GM12878 (cell line): Measurements from ENCODE around the gene CCN2. TPM values are rescaled to one million over a fixed set of nuclear protein-coding genes. Genes with fewer than 3 reads are reported as not detected.

Experiments
- ATAC-seq: fragments of 200-7000 bp; cut with Tn5 transposase; 3 replicates; pipeline ENCODE4 v1.9.1; 2020; ENCODE audit warnings: mild to moderate bottlenecking, moderate library complexity
- BruUV-seq: library from RNA; stranded (reverse); fragments of 400-500 nt; replicated peaks from 2 replicates; lab custom pipeline; 2021; lab: Mats Ljungman, UMichigan
- CTCF ChIA-PET: fragments of 300-600 bp; sonication (Branson Sonifier 250); formaldehyde crosslinking; extraction: SDS; loops from one replicate; lab custom pipeline; 2021; ENCODE audit warnings: inconsistent platforms; lab: Yijun Ruan, JAX
- POLR2A ChIA-PET: fragments of 350-600 bp; formaldehyde crosslinking; extraction: SDS; loops from one replicate; lab custom pipeline; 2021; ENCODE audit warnings: inconsistent platforms; lab: Charles Lee
- RAD21 ChIA-PET: fragments of 300-600 bp; sonication (Branson Sonifier 250); formaldehyde crosslinking; loops from one replicate; lab custom pipeline; 2023; ENCODE audit warnings: antibody characterized with exemption; ENCODE audit not compliant: unreplicated experiment; lab: Charles Lee
- SMC1A ChIA-PET: fragments of 300-600 bp; sonication (Branson Sonifier 250); formaldehyde crosslinking; loops from one replicate; lab custom pipeline; 2023; ENCODE audit not compliant: unreplicated experiment, uncharacterized antibody; lab: Charles Lee
- DNase-seq: peaks from one replicate; pipeline ENCODE4 v3.0.0-alpha.2; 2011; ENCODE audit warnings: low read depth, low spot score
- FAIRE-seq: peaks from 3 replicates; lab custom pipeline; 2011; peaks lifted over from hg19 to GRCh38; lab: Jason Lieb, UNC
- H2AFZ ChIP-seq: 2 replicates; pipeline ENCODE4 v1.6.0; 2011; ENCODE audit warnings: low read depth, low read length, control low read depth; ENCODE audit not compliant: control insufficient read depth
- H3K27ac ChIP-seq: 2 replicates; pipeline ENCODE4 v1.5.1; 2011; ENCODE audit warnings: control low read depth; ENCODE audit not compliant: control insufficient read depth, insufficient read depth
- H3K27me3 ChIP-seq, 2 experiments: replicated peaks in 1 of 2; 2 replicates each; pipeline versions ENCODE4 v1.6.0 to v1.6.1; 2011; ENCODE audit warnings: low read length in 1 of 2; ENCODE audit not compliant: control insufficient read depth in 2 of 2, insufficient read depth in 2 of 2
- H3K36me3 ChIP-seq, 2 experiments: 2 replicates each; pipeline ENCODE4 v1.5.1; 2011; ENCODE audit warnings: low read length in 1 of 2; ENCODE audit not compliant: control insufficient read depth in 2 of 2, insufficient read depth in 2 of 2
- H3K4me1 ChIP-seq: 2 replicates; pipeline ENCODE4 v1.6.1; 2011; ENCODE audit warnings: mild to moderate bottlenecking, low read length, moderate library complexity, mixed read lengths; ENCODE audit not compliant: control insufficient read depth, insufficient read depth
- H3K4me2 ChIP-seq: 2 replicates; pipeline ENCODE4 v1.6.0; 2011; ENCODE audit warnings: control low read depth; ENCODE audit not compliant: control insufficient read depth, insufficient read depth
- H3K4me3 ChIP-seq: fragments of 200-600 bp; sonication (generic); 2 replicates; pipeline ENCODE4 v1.5.1; 2016
- H3K79me2 ChIP-seq: 2 replicates; pipeline ENCODE4 v1.6.0; 2011; ENCODE audit warnings: low read length; ENCODE audit not compliant: control insufficient read depth, insufficient read depth
- H3K9ac ChIP-seq: 2 replicates; pipeline ENCODE4 v1.8.0; 2011; ENCODE audit warnings: low read length, control low read depth, mixed read lengths; ENCODE audit not compliant: control insufficient read depth, insufficient read depth
- H3K9me3 ChIP-seq: replicated peaks from 3 replicates; pipeline ENCODE4 v1.5.1; 2011; ENCODE audit warnings: mild to moderate bottlenecking, low read length; ENCODE audit not compliant: control insufficient read depth, insufficient read depth
- H4K20me1 ChIP-seq: 2 replicates; pipeline ENCODE4 v1.6.0; 2011; ENCODE audit not compliant: control insufficient read depth, insufficient read depth
- BACH1 ChIP-seq: fragments of 450-650 bp; IDR thresholded peaks from 2 replicates; pipeline ENCODE4 v1.6.1; 2017; ENCODE audit warnings: mild to moderate bottlenecking, borderline replicate concordance
- CEBPB ChIP-seq, 2 experiments: fragments of 150-350 bp in 1 of 2; IDR thresholded peaks; 2 replicates each; pipeline ENCODE4 v1.6.1; 2012 to 2014; ENCODE audit warnings: low read depth in 2 of 2, low read length in 2 of 2, borderline replicate concordance in 1 of 2, inconsistent platforms in 1 of 2
- CHD2 ChIP-seq: IDR thresholded peaks from 2 replicates; pipeline ENCODE4 v1.6.1; 2011; ENCODE audit warnings: low read depth, low read length, improper control_type of control experiment, borderline replicate concordance
- CREB1 ChIP-seq: IDR thresholded peaks from 2 replicates; pipeline ENCODE4 v1.6.1; 2012; ENCODE audit warnings: low read depth, mild to moderate bottlenecking, inconsistent platforms
- HDAC6 ChIP-seq: fragments of 200-600 bp; sonication (generic); IDR thresholded peaks from one replicate; pipeline ENCODE4 v1.8.0; 2017; ENCODE audit warnings: antibody characterized with exemption; ENCODE audit not compliant: unreplicated experiment
- HDGF ChIP-seq: fragments of 450-650 bp; IDR thresholded peaks from 2 replicates; pipeline ENCODE4 v1.6.1; 2016; ENCODE audit warnings: antibody characterized with exemption
- NR2C1 ChIP-seq: fragments of 450-650 bp; IDR thresholded peaks from 2 replicates; pipeline ENCODE4 v1.6.1; 2017; ENCODE audit warnings: antibody characterized with exemption, mild to moderate bottlenecking, moderate library complexity
- POU2F2 ChIP-seq: IDR thresholded peaks from 3 replicates; pipeline ENCODE4 v1.6.1; 2011; ENCODE audit warnings: low read depth, mild to moderate bottlenecking, low read length, borderline replicate concordance
- RAD21 ChIP-seq: IDR thresholded peaks from 2 replicates; pipeline ENCODE4 v1.6.1; 2011; ENCODE audit warnings: mild to moderate bottlenecking, low read depth, low read length, moderate library complexity; ENCODE audit not compliant: insufficient read depth
- RCOR1 ChIP-seq: conservative IDR thresholded peaks from 2 replicates; pipeline ENCODE4 v1.6.1; 2012; ENCODE audit warnings: low read depth, low read length, improper control_type of control experiment
- TAF1 ChIP-seq: IDR thresholded peaks from 2 replicates; pipeline ENCODE4 v1.6.1; 2011; ENCODE audit warnings: mild to moderate bottlenecking, low read depth, low read length, borderline replicate concordance
- ZBED1 ChIP-seq: IDR thresholded peaks from 2 replicates; pipeline ENCODE4 v1.6.1; 2016; ENCODE audit warnings: borderline replicate concordance
- ZNF384 ChIP-seq: IDR thresholded peaks from 2 replicates; pipeline ENCODE4 v1.6.1; 2012; ENCODE audit warnings: low read depth, mild to moderate bottlenecking, low read length, improper control_type of control experiment, borderline replicate concordance
- WGBS: methylation state at CpG from one replicate; pipeline ENCODE4 v1.1.6; 2016; ENCODE audit warnings: low lambda C conversion rate; ENCODE audit not compliant: insufficient replicate concordance, insufficient coverage; ENCODE audit errors: missing lambda C conversion rate; 5-methylcytosine and 5-hydroxymethylcytosine counted together
- in situ Hi-C: fragments of 300-500 bp; cut with MboI; formaldehyde crosslinking; loops from 9 replicates; pipeline ENCODE4 v1.14.3; 2018; ENCODE audit warnings: mixed read lengths
- intact Hi-C: fragments of 100-400 bp; cut with micrococcal nuclease; formaldehyde crosslinking; loops from one replicate; pipeline ENCODE4 v1.14.2; 2022; ENCODE audit not compliant: unreplicated experiment
- polyA plus RNA-seq, 11 experiments: library from polyadenylated mRNA; depleted of rRNA in 4 of 11; unstranded in 6 of 11; stranded (reverse) in 5 of 11; fragments of >200 nt; fragmentation: Nextera tagmentation in 4 of 11; fragmentation: Illumina TruSeq in 1 of 11; extraction: Ambion mirVana in 4 of 11; extraction: Trizol in 1 of 11; gene quantifications; 1 replicate in 1 of 11; 2 replicates in 10 of 11; pipeline versions ENCODE4 v1.2.1 to v1.2.3, GENCODE V29; 2011 to 2016; ENCODE audit warnings: inconsistent platforms in 2 of 11, missing spikeins in 2 of 11, low read depth in 1 of 11
- total RNA-seq, 4 experiments: library from RNA; depleted of rRNA in 3 of 4; stranded (reverse); fragments of >200 nt in 3 of 4; fragmentation: Illumina TruSeq in 1 of 4; extraction: Trizol in 1 of 4; gene quantifications; 2 replicates each; pipeline versions ENCODE4 v1.2.1 to v1.2.3, GENCODE V29; 2013 to 2021
- TF ChIP-seq, protein P1 (sequence below): IDR thresholded peaks from 2 replicates; pipeline ENCODE4 v1.6.1; 2012; ENCODE audit warnings: low read depth, low read length, improper control_type of control experiment
- TF ChIP-seq, protein P2 (sequence below): fragments of 450-650 bp; IDR thresholded peaks from 2 replicates; pipeline ENCODE4 v1.6.1; 2017; ENCODE audit warnings: mild to moderate bottlenecking
- TF ChIP-seq, protein P3 (sequence below): fragments of 450-650 bp; IDR thresholded peaks from 2 replicates; pipeline ENCODE4 v1.6.1; 2017; ENCODE audit warnings: low read depth, mild to moderate bottlenecking, moderate library complexity
- TF ChIP-seq, protein P4 (sequence below): IDR thresholded peaks from 2 replicates; pipeline ENCODE4 v1.6.1; 2012; ENCODE audit warnings: low read length, inconsistent platforms

CCN2 gene
- total and polyA plus RNA-seq, 10 of the 15 experiments (the other 5 are each of a cell fraction or from before 2014, with no cell fraction given) = 0.26 to 0.62 (median 0.44) TPM; not detected in 7

DNA sequence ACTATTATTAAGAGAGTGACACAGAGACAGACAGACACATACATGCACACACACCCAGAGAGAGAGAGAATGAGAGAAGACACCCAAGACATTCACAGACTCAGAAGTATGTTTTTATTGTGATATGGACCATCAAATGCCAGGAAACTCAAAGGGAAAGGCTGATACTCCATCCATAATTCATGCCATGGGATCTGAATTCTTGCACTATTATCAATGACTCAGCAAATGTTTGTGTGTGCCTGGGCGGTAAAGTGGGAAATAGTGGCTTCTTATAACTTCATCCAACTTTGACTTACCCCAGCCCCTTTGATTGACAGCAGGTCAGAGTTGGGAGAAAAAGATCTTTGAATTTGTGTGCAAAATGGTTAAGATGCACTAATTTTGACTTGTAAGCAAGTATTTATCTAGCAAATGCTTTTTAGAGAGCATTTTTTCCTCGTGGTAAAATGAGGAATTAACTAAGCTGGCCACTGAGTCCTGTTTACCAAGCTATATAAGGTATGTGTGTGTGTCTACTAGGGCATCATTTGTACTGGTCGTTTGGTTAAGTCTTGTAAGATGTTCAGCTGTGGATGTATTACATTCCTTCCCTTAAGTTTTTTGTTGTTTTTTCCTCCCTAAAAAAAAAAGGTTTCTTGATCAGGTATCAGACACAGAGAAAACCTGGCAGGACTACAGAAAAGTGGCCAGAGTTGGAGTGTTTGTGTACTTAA is 3.0 kb upstream of the CCN2 start (continued):
- TF ChIP-seq, protein P1, sequence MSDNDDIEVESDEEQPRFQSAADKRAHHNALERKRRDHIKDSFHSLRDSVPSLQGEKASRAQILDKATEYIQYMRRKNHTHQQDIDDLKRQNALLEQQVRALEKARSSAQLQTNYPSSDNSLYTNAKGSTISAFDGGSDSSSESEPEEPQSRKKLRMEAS = no peak
- TF ChIP-seq RCOR1 = no peak

DNA sequence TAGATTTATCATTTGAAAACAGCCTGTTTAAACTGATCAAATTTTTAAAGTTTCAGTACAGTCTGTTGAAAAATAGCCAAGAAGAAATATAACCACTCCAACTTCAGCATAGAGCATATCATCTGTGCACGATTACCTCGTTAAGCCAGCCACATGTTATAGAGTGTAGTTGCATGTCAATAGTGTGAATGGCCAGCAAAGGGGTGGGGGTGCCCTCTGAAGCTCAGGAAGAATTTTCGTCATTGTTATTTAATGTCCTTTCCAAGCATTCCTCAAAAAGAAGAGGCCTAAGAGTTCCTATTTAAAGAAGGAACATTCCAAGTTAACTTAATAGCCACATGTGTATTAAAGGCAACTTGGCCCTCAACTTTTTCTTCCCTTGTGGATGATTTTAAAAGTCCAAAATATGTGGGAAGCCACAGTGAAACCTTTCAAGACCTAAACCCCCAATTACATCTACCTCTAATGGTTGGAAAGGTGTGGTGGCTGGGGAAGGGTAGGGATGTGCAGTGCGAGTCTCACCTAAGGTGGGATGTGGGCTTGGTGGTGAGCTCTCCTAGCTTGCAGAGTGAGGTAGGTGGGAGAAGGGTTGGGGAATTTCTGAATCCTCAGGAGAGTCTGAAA is 1.8 kb upstream of the CCN2 start:
- RAD21 ChIA-PET = no interaction called here
- in situ Hi-C loops (no loop called here), intact Hi-C loops (no loop called here)
- SMC1A ChIA-PET = no interaction called here
- BruUV-seq = no TSS peak
- H3K9ac ChIP-seq = no peak overlapping the region
- WGBS = 16% methylated on average over 4 of the region's 4 CpGs
- no peaks in the 10 kb centered on the region for H3K4me1 ChIP-seq
- H3K27ac ChIP-seq = no peak overlapping the region
- FAIRE-seq (no peak), ATAC-seq (no peak), DNase-seq (no peak)
- peaks cover 0 to 8% of the 10 kb centered on the region in 2 experiments; a peak in 3 of 4 replicates for H3K27me3 ChIP-seq
- H3K4me3 ChIP-seq = no peak overlapping the region
- H3K36me3 ChIP-seq = no peaks in the 10 kb centered on the region
- POLR2A ChIA-PET = no interaction called here
- H3K9me3 ChIP-seq = no peaks in the 10 kb centered on the region
- CTCF ChIA-PET = no interaction called here
- no peak overlapping the region for H3K4me2 ChIP-seq
- H4K20me1 ChIP-seq = no peaks in the 10 kb centered on the region
- H2AFZ ChIP-seq = no peak overlapping the region
- H3K79me2 ChIP-seq = no peaks in the 10 kb centered on the region
- TF ChIP-seq NR2C1 = no peak
- no peak for TF ChIP-seq ZBED1
- no peak for TF ChIP-seq BACH1
- TF ChIP-seq HDGF = no peak
- TF ChIP-seq ZNF384 = no peak
- TF ChIP-seq HDAC6 = no peak
- no peak for TF ChIP-seq RAD21
- TF ChIP-seq, protein P2, sequence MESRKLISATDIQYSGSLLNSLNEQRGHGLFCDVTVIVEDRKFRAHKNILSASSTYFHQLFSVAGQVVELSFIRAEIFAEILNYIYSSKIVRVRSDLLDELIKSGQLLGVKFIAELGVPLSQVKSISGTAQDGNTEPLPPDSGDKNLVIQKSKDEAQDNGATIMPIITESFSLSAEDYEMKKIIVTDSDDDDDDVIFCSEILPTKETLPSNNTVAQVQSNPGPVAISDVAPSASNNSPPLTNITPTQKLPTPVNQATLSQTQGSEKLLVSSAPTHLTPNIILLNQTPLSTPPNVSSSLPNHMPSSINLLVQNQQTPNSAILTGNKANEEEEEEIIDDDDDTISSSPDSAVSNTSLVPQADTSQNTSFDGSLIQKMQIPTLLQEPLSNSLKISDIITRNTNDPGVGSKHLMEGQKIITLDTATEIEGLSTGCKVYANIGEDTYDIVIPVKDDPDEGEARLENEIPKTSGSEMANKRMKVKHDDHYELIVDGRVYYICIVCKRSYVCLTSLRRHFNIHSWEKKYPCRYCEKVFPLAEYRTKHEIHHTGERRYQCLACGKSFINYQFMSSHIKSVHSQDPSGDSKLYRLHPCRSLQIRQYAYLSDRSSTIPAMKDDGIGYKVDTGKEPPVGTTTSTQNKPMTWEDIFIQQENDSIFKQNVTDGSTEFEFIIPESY = no peak
- TF ChIP-seq, protein P3, sequence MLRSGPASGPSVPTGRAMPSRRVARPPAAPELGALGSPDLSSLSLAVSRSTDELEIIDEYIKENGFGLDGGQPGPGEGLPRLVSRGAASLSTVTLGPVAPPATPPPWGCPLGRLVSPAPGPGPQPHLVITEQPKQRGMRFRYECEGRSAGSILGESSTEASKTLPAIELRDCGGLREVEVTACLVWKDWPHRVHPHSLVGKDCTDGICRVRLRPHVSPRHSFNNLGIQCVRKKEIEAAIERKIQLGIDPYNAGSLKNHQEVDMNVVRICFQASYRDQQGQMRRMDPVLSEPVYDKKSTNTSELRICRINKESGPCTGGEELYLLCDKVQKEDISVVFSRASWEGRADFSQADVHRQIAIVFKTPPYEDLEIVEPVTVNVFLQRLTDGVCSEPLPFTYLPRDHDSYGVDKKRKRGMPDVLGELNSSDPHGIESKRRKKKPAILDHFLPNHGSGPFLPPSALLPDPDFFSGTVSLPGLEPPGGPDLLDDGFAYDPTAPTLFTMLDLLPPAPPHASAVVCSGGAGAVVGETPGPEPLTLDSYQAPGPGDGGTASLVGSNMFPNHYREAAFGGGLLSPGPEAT = no peak
- TF ChIP-seq CHD2 = no peak
- no peak for TF ChIP-seq POU2F2
- TF ChIP-seq CEBPB (IDR thresholded peaks at IDR 0.05; ENCODE audit: borderline replicate concordance in 1 of 2, low read depth in 2 of 2, low read length in 2 of 2) = no peak
- no peak for TF ChIP-seq TAF1
- TF ChIP-seq CREB1 = no peak
- TF ChIP-seq, protein P4, sequence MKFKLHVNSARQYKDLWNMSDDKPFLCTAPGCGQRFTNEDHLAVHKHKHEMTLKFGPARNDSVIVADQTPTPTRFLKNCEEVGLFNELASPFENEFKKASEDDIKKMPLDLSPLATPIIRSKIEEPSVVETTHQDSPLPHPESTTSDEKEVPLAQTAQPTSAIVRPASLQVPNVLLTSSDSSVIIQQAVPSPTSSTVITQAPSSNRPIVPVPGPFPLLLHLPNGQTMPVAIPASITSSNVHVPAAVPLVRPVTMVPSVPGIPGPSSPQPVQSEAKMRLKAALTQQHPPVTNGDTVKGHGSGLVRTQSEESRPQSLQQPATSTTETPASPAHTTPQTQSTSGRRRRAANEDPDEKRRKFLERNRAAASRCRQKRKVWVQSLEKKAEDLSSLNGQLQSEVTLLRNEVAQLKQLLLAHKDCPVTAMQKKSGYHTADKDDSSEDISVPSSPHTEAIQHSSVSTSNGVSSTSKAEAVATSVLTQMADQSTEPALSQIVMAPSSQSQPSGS = no peak
